Natural killer cell (primary cell): ENCODE measurements around the gene ADH6. TPM values are rescaled to one million over a fixed set of nuclear protein-coding genes. Genes with fewer than 3 reads are reported as not detected.
"Not testable (repeated sequence)": the region's sequence is repeated elsewhere in the genome, so short reads cannot be mapped to it uniquely, and the experiment has no call there.

ENCODE experiments used
- ATAC-seq, 3 donors: fragments of 150-1000 bp in 2 of 3; fragments of 200-7000 bp in 1 of 3; cut with Tn5 transposase; 1 replicate in 1 of 3; 2 replicates in 2 of 3; pipeline ENCODE4 v1.10.0; 2021; ENCODE audit warnings: mild to moderate bottlenecking in 2 of 3, moderate library complexity in 2 of 3
- DNase-seq, 2 donors: peaks; one replicate each; pipeline versions ENCODE4 v3.0.0 to v3.0.0-alpha.2; 2013 to 2021; ENCODE audit warnings: mixed read lengths in 1 of 2
- H3K27ac ChIP-seq: one replicate; pipeline ENCODE4 v1.5.1; 2013; ENCODE audit warnings: mild to moderate bottlenecking, low read length
- H3K27me3 ChIP-seq: one replicate; pipeline ENCODE4 v1.6.1; 2013; ENCODE audit warnings: low read length; ENCODE audit not compliant: control insufficient read depth, insufficient read depth
- H3K36me3 ChIP-seq: one replicate; pipeline ENCODE4 v1.6.1; 2013; ENCODE audit warnings: low read length; ENCODE audit not compliant: control insufficient read depth, insufficient read depth
- H3K4me1 ChIP-seq: one replicate; pipeline ENCODE4 v1.6.1; 2013; ENCODE audit warnings: low read length; ENCODE audit not compliant: control insufficient read depth, insufficient read depth
- H3K4me3 ChIP-seq: one replicate; pipeline ENCODE4 v1.5.1; 2013; ENCODE audit warnings: low read length
- H3K9me3 ChIP-seq: one replicate; pipeline ENCODE4 v1.6.1; 2013; ENCODE audit warnings: low read length; ENCODE audit not compliant: control insufficient read depth, insufficient read depth
- H3K27ac Mint-ChIP-seq, 2 donors: one replicate each; pipeline ENCODE4 v1.8.0; 2022; ENCODE audit warnings: mild to moderate bottlenecking in 2 of 2, mixed read lengths in 2 of 2, moderate library complexity in 1 of 2
- H3K27me3 Mint-ChIP-seq, 2 donors: one replicate each; pipeline ENCODE4 v1.8.0; 2022; ENCODE audit warnings: low read depth in 2 of 2, mixed read lengths in 2 of 2
- H3K36me3 Mint-ChIP-seq: one replicate; pipeline ENCODE4 v1.8.0; 2022; ENCODE audit warnings: mixed read lengths
- H3K4me1 Mint-ChIP-seq, 2 donors: one replicate each; pipeline ENCODE4 v1.8.0; 2022; ENCODE audit warnings: mixed read lengths in 2 of 2
- H3K4me3 Mint-ChIP-seq: one replicate; pipeline ENCODE4 v1.8.0; 2022; ENCODE audit warnings: mild to moderate bottlenecking, moderate library complexity, mixed read lengths
- H3K9me3 Mint-ChIP-seq, 2 donors: one replicate each; pipeline ENCODE4 v1.8.0; 2022; ENCODE audit warnings: mixed read lengths in 2 of 2
- WGBS: methylation state at CpG from one replicate; pipeline ENCODE4 v1.1.7; 2013; ENCODE audit warnings: missing lambda C conversion rate; ENCODE audit not compliant: insufficient coverage; 5-methylcytosine and 5-hydroxymethylcytosine counted together
- intact Hi-C: fragments of 100-400 bp; cut with micrococcal nuclease; formaldehyde crosslinking; loops from one replicate; pipeline ENCODE4 v1.14.2; 2022
- total RNA-seq, 4 donors: library from RNA; stranded (reverse); fragments of 120-200 nt in 1 of 4; gene quantifications; one replicate each; pipeline versions ENCODE4 v1.2.3 to v1.2.4, GENCODE V29; 2013 to 2022
- TF ChIP-seq, protein P1 (sequence below): fragments of 200-600 bp; IDR thresholded peaks from one replicate; pipeline ENCODE4 v1.8.0; 2022; ENCODE audit warnings: antibody characterized with exemption

ADH6 gene
- total RNA-seq, 3 donors from 2014 or later (not counting 1 experiment from before 2014, with no cell fraction given), result not detected

DNA sequence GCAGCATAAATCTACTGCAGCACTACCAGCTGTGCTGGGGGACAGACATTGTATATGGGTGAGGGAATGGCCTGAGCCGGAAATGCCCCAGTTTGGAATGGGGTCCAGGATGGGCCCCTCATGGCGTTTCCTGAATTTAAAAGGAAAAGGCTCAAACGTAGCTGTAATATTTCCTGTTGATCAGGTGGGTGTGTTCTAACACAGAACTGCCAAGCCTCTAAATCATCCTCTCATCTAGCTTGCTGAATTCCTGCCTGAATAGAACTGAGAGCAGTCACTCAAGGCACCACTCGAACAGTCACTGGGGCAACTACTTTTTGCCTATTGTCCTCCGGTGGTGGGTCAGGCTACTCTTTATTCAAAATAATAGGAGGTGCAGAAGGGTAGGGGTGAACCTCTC, 28.7 kb downstream of the ADH6 start:
- Mint-ChIP-seq H3K36me3 (peaks cover 19% of the 10 kb centered on the region), H3K4me1 (no peaks in the 10 kb centered on the region), H3K27ac (no peak overlapping the region), H3K4me3 (no peak overlapping the region), H3K27me3 (no peaks in the 10 kb centered on the region), H3K9me3 (peaks cover 7% of the 10 kb centered on the region in 2 donors)
- TF ChIP-seq, protein P1, sequence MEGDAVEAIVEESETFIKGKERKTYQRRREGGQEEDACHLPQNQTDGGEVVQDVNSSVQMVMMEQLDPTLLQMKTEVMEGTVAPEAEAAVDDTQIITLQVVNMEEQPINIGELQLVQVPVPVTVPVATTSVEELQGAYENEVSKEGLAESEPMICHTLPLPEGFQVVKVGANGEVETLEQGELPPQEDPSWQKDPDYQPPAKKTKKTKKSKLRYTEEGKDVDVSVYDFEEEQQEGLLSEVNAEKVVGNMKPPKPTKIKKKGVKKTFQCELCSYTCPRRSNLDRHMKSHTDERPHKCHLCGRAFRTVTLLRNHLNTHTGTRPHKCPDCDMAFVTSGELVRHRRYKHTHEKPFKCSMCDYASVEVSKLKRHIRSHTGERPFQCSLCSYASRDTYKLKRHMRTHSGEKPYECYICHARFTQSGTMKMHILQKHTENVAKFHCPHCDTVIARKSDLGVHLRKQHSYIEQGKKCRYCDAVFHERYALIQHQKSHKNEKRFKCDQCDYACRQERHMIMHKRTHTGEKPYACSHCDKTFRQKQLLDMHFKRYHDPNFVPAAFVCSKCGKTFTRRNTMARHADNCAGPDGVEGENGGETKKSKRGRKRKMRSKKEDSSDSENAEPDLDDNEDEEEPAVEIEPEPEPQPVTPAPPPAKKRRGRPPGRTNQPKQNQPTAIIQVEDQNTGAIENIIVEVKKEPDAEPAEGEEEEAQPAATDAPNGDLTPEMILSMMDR, result no peak
- intact Hi-C loops, result no loop called here
- WGBS, result 79% methylated on average over 5 of the region's 5 CpGs
- DNase-seq (no peak), ATAC-seq (no peak)
- Histone ChIP-seq H3K27ac (no peak overlapping the region), H3K27me3 (no peaks in the 10 kb centered on the region), H3K4me1 (no peaks in the 10 kb centered on the region), H3K9me3 (peaks cover 16% of the 10 kb centered on the region), H3K36me3 (no peaks in the 10 kb centered on the region), H3K4me3 (no peak overlapping the region)

DNA sequence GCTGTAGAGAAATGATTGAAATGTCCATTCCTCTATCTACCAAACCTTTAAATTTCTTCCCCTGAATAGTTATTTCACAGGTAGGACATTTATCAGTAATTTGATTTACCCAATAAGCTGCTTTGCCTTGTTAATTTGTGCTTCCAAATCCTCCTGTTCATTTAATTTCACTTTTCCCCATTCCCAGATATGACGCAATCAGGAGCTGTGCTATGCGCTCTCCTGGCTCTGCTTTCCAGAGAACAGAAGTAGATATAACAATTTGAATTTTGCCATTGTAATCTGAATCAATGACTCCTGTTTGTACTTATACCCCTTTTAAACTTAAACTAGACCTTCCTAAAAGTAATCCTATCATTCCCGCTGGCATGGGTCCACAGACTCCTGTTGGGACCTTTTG, 29.1 kb downstream of the ADH6 start:
- DNase-seq, H3K27ac Mint-ChIP-seq, H3K4me3 Mint-ChIP-seq, H3K36me3 ChIP-seq, H3K27ac ChIP-seq, H3K4me3 ChIP-seq, H3K27me3 ChIP-seq, H3K4me1 ChIP-seq, H3K9me3 Mint-ChIP-seq, ATAC-seq, H3K27me3 Mint-ChIP-seq, intact Hi-C loops, H3K4me1 Mint-ChIP-seq: not testable (repeated sequence)
- peaks cover 24% of the 10 kb centered on the region for H3K36me3 Mint-ChIP-seq
- 97% methylated on average over 3 of the region's 3 CpGs for WGBS
- peaks cover 16% of the 10 kb centered on the region for H3K9me3 ChIP-seq

DNA sequence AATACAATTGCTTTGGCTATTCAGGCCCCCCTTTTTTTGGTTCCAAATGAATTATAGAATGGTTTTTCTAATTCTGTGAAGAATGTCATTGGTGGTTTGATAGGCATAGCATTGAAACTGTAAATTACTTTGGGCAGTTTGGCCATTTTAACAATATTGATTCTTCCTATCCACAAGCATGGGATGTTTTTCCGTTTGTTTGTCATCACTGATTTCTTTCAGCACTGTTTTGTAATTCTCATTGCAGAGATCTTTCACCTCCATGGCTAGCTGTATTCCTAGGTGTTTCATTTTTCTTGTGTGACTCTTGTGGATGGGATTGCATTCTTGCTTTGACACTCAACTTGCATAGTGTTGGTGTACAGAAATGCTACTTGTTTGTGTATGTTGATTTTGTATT, 33.0 kb downstream of the ADH6 start:
- H3K36me3 ChIP-seq, result no peaks in the 10 kb centered on the region
- peaks cover 9 to 10% of the 10 kb centered on the region in 2 donors for H3K9me3 Mint-ChIP-seq

DNA sequence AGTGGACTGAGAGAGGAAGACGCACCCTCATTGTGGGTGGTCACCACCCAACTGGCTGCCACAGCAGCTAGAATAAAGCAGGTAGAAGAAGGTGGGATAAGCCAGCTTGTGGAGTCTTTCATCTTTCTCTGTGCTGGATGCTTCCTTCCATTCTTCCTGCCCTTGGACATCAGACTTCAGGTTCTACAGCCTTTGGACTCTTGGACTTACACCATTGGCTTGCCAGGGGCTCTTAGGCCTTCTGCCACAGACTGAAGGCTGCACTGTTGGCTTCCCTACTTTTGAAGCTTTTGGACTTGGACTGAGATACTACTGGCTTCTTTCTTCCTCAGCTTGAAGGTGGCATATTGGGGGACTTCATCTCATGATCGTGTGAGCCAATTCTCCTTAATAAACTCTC, 33.5 kb downstream of the ADH6 start:
- peaks cover 22% of the 10 kb centered on the region for H3K36me3 Mint-ChIP-seq
- no peaks in the 10 kb centered on the region for H3K27me3 Mint-ChIP-seq
- no peak overlapping the region for H3K27ac Mint-ChIP-seq
- no peak for DNase-seq
- H3K4me3 Mint-ChIP-seq, result no peak overlapping the region
- H3K9me3 Mint-ChIP-seq, result peaks cover 5 to 10% of the 10 kb centered on the region in 2 donors
- H3K36me3 ChIP-seq, result no peaks in the 10 kb centered on the region
- H3K4me3 ChIP-seq, result no peak overlapping the region
- H3K4me1 ChIP-seq, result no peaks in the 10 kb centered on the region
- H3K9me3 ChIP-seq, result peaks cover 14% of the 10 kb centered on the region
- H3K27ac ChIP-seq, result no peak overlapping the region
- ATAC-seq, result no peak
- WGBS, result 64% methylated on average over 2 of the region's 2 CpGs
- no peaks in the 10 kb centered on the region for H3K4me1 Mint-ChIP-seq
- TF ChIP-seq, protein P1, result no peak
- intact Hi-C loops, result no loop called here
- H3K27me3 ChIP-seq, result no peaks in the 10 kb centered on the region

More for the DNA sequence above, 33.0 kb downstream of the ADH6 start:
- Histone ChIP-seq H3K27ac (no peak overlapping the region), H3K4me1 (no peaks in the 10 kb centered on the region), H3K27me3 (no peaks in the 10 kb centered on the region), H3K9me3 (peaks cover 14% of the 10 kb centered on the region), H3K4me3 (no peak overlapping the region)
- no peak overlapping the region for H3K4me3 Mint-ChIP-seq
- no peak overlapping the region for H3K27ac Mint-ChIP-seq
- intact Hi-C loops, result no loop called here
- no peaks in the 10 kb centered on the region for H3K4me1 Mint-ChIP-seq
- TF ChIP-seq, protein P1, result no peak
- no peaks in the 10 kb centered on the region for H3K27me3 Mint-ChIP-seq
- ATAC-seq (no peak), DNase-seq (no peak)
- WGBS, result 100% methylated on average over 1 of the region's 1 CpG
- H3K36me3 Mint-ChIP-seq, result peaks cover 25% of the 10 kb centered on the region
